Endothelial cell of umbilical vein (primary cell): Measurements from ENCODE around the gene ATP1B3. TPM values are rescaled to one million over a fixed set of nuclear protein-coding genes. Genes with fewer than 3 reads are reported as not detected.

Source experiments
- BruUV-seq: library from RNA; stranded (reverse); fragments of 400-500 nt; replicated peaks from 2 replicates; lab custom pipeline; 2021; lab: Mats Ljungman, UMichigan
- CTCF ChIA-PET: fragments of 300-600, 350-600 bp; sonication (Branson Sonifier 250); formaldehyde crosslinking; loops from one replicate; lab custom pipeline; 2021; ENCODE audit warnings: antibody characterized with exemption, inconsistent platforms; lab: Charles Lee
- POLR2A ChIA-PET: fragments of 300-600, 350-600 bp; sonication (Branson Sonifier 250); formaldehyde crosslinking; loops from one replicate; lab custom pipeline; 2021; ENCODE audit warnings: antibody characterized with exemption, inconsistent platforms; lab: Charles Lee
- DNase-seq: peaks from one replicate; pipeline ENCODE4 v3.0.0-alpha.2; 2011; ENCODE audit warnings: low read depth, low spot score
- FAIRE-seq: peaks from 2 replicates; lab custom pipeline; 2011; peaks lifted over from hg19 to GRCh38; lab: Jason Lieb, UNC
- H2AFZ ChIP-seq: 2 replicates; pipeline ENCODE4 v1.6.0; 2012; ENCODE audit warnings: low read depth, low read length, control low read depth, inconsistent platforms
- H3K27ac ChIP-seq: 2 replicates; pipeline ENCODE4 v1.5.1; 2011; ENCODE audit warnings: low read depth, mild to moderate bottlenecking, control low read depth, low read length, moderate library complexity; ENCODE audit not compliant: insufficient read depth
- H3K27me3 ChIP-seq, 2 experiments: 2 replicates each; pipeline versions ENCODE4 v1.6.0 to v1.6.1; 2011; ENCODE audit warnings: low read length in 2 of 2, mixed read lengths in 1 of 2; ENCODE audit not compliant: control insufficient read depth in 2 of 2, insufficient read depth in 2 of 2
- H3K36me3 ChIP-seq, 2 experiments: 2 replicates in 1 of 2; 3 replicates in 1 of 2; pipeline ENCODE4 v1.5.1; 2011; ENCODE audit warnings: low read length in 2 of 2, mild to moderate bottlenecking in 1 of 2, moderate library complexity in 1 of 2; ENCODE audit not compliant: control insufficient read depth in 2 of 2, insufficient read depth in 2 of 2; ENCODE audit errors: extremely low read depth in 1 of 2
- H3K4me1 ChIP-seq: 3 replicates; pipeline ENCODE4 v1.5.1; 2011; ENCODE audit warnings: mild to moderate bottlenecking, low read length; ENCODE audit not compliant: control insufficient read depth, insufficient read depth; ENCODE audit errors: extremely low read depth
- H3K4me2 ChIP-seq: 2 replicates; pipeline ENCODE4 v1.6.1; 2011; ENCODE audit warnings: low read length, control low read depth, mixed read lengths; ENCODE audit not compliant: insufficient read depth
- H3K4me3 ChIP-seq, 3 experiments: fragments of 200-600 bp in 1 of 3; sonication (generic), shearing (Covaris generic) in 1 of 3; replicated peaks in 1 of 3; 2 replicates each; pipeline ENCODE4 v1.5.1; 2011 to 2016; ENCODE audit warnings: control low read depth in 3 of 3, low read length in 3 of 3, mild to moderate bottlenecking in 2 of 3, inconsistent platforms in 1 of 3, low read depth in 1 of 3, moderate library complexity in 1 of 3; ENCODE audit not compliant: insufficient read depth in 1 of 3
- H3K79me2 ChIP-seq: 2 replicates; pipeline ENCODE4 v1.6.0; 2012; ENCODE audit warnings: low read length, inconsistent platforms; ENCODE audit not compliant: control insufficient read depth, insufficient read depth
- H3K9ac ChIP-seq: replicated peaks from 2 replicates; pipeline ENCODE3; 2011; ENCODE audit warnings: low read length, control low read depth; ENCODE audit not compliant: insufficient read depth; ENCODE audit errors: extremely low read depth
- H3K9me1 ChIP-seq: replicated peaks from 3 replicates; pipeline ENCODE4 v1.6.0; 2011; ENCODE audit warnings: mild to moderate bottlenecking, low read length; ENCODE audit not compliant: control insufficient read depth, insufficient read depth; ENCODE audit errors: extremely low read depth
- H3K9me3 ChIP-seq: replicated peaks from 2 replicates; pipeline ENCODE4 v1.5.1; 2012; ENCODE audit warnings: low read length, inconsistent platforms; ENCODE audit not compliant: control insufficient read depth, insufficient read depth
- H4K20me1 ChIP-seq: replicated peaks from 2 replicates; pipeline ENCODE3; 2011; ENCODE audit warnings: mild to moderate bottlenecking, low read length; ENCODE audit not compliant: control insufficient read depth, insufficient read depth; ENCODE audit errors: extremely low read depth
- CTCF ChIP-seq, 2 donors: IDR thresholded peaks; 1 replicate in 1 of 2; 2 replicates in 1 of 2; pipeline ENCODE4 v1.5.1; 2011; ENCODE audit warnings: low read length in 2 of 2, mild to moderate bottlenecking in 2 of 2, moderate library complexity in 2 of 2, control low read depth in 1 of 2, inconsistent platforms in 1 of 2, low read depth in 1 of 2; ENCODE audit not compliant: insufficient read depth in 1 of 2; ENCODE audit errors: extremely low read depth in 1 of 2
- EZH2 ChIP-seq: IDR thresholded peaks from 2 replicates; pipeline ENCODE4 v1.6.1; 2012; ENCODE audit warnings: borderline replicate concordance, low read depth, mild to moderate bottlenecking, moderate library complexity, low read length, inconsistent platforms; ENCODE audit not compliant: severe bottlenecking
- FOS ChIP-seq: IDR thresholded peaks from 2 replicates; pipeline ENCODE4 v1.6.1; 2011; ENCODE audit warnings: mild to moderate bottlenecking, low read length, moderate library complexity, borderline replicate concordance; ENCODE audit not compliant: insufficient read depth
- GATA2 ChIP-seq: IDR thresholded peaks from 2 replicates; pipeline ENCODE4 v1.7.0; 2011; ENCODE audit warnings: low read depth, mild to moderate bottlenecking, moderate library complexity, mixed read lengths, low read length; ENCODE audit not compliant: insufficient read length, insufficient read depth
- JUN ChIP-seq: IDR thresholded peaks from 2 replicates; pipeline ENCODE4 v1.6.1; 2011; ENCODE audit warnings: borderline replicate concordance, low read depth; ENCODE audit not compliant: insufficient read length, insufficient read depth
- MAX ChIP-seq: IDR thresholded peaks from 2 replicates; pipeline ENCODE4 v1.6.1; 2011; ENCODE audit not compliant: insufficient read depth, insufficient read length
- MYC ChIP-seq: IDR thresholded peaks from one replicate; pipeline ENCODE4 v1.6.1; 2011; ENCODE audit warnings: mild to moderate bottlenecking, low read depth, low read length
- POLR2A ChIP-seq: IDR thresholded peaks from 2 replicates; pipeline ENCODE4 v1.6.1; 2012; ENCODE audit warnings: low read depth, mild to moderate bottlenecking, control low read depth, low read length
- POLR2AphosphoS5 ChIP-seq: IDR thresholded peaks from 2 replicates; pipeline ENCODE4 v1.6.1; 2012; ENCODE audit warnings: low read depth, mild to moderate bottlenecking, control low read depth, low read length, moderate library complexity; ENCODE audit not compliant: insufficient read depth
- dilution Hi-C: fragments of 300-500 bp; cut with MboI; formaldehyde crosslinking; loops from one replicate; pipeline ENCODE4 v1.15.0; 2019; ENCODE audit warnings: low sequenced_read_pairs; ENCODE audit not compliant: extremely low pct_ligation_motif_present
- intact Hi-C: fragments of 100-400 bp; cut with micrococcal nuclease; formaldehyde crosslinking; loops from one replicate; pipeline ENCODE4 v1.10.0; 2022
- polyA plus RNA-seq, 4 experiments: library from polyadenylated mRNA; depleted of rRNA in 3 of 4; stranded (reverse) in 3 of 4; unstranded in 1 of 4; fragments of >200 nt; gene quantifications; 2 replicates each; pipeline versions ENCODE4 v1.2.1 to v1.2.3, GENCODE V29; 2011 to 2012; ENCODE audit warnings: missing spikeins in 1 of 4
- total RNA-seq: library from RNA; stranded (reverse); gene quantifications from 2 replicates; pipeline ENCODE4 v1.2.3, GENCODE V29; 2021

The ATP1B3 gene
- total and polyA plus RNA-seq, 2 donors (not counting 3 experiments of a cell fraction or from before 2014, with no cell fraction given): 227 to 279 TPM

- Histone ChIP-seq H3K4me2 (peak overlapping the region; percentile 95), H3K36me3 (peaks cover 2 to 4% of the 10 kb centered on the region in 2 experiments), H3K4me3 (peak overlapping the region; percentile 78 to 98 (median 90)), H3K4me1 (peaks cover 18% of the 10 kb centered on the region), H3K9me1 (no peaks in the 10 kb centered on the region), H2AFZ (no peak overlapping the region), H3K79me2 (peaks cover 66% of the 10 kb centered on the region), H4K20me1 (peaks cover 11% of the 10 kb centered on the region), H3K27me3 (no peaks in the 10 kb centered on the region), H3K27ac (no peak overlapping the region), H3K9ac (peak overlapping the region; percentile 74), H3K9me3 (no peaks in the 10 kb centered on the region)
- dilution Hi-C loops (no loop called here), intact Hi-C loops (loop anchor here (2.0 kb wide), 1 partner anchor 120 kb away; no protein-coding TSS in a partner anchor)
- no TSS peak for BruUV-seq
- ChIA-PET POLR2A (interaction anchor here (0.7 kb wide), 2 partner anchors 79 to 128 kb away, joined by 4 read pairs; no protein-coding TSS in a partner anchor), CTCF (interaction anchor here (0.5 to 2.2 kb wide), 4 partner anchors 24 to 138 kb away, joined by 3 to 23 read pairs (median 4); no protein-coding TSS in a partner anchor)
- peak; percentile 20 for DNase-seq
- no peak for FAIRE-seq
- no peak for TF ChIP-seq CTCF (IDR thresholded peaks at IDR 0.05; ENCODE audit: extremely low read depth in 1 of 2, insufficient read depth in 1 of 2, low read depth in 1 of 2, low read length in 2 of 2)
- TF ChIP-seq GATA2: no peak
- TF ChIP-seq MYC: no peak
- no peak for TF ChIP-seq FOS
Observed at GRCh38 chr3:141878326-141878725, 1.9 kb downstream of the ATP1B3 start.

- Histone ChIP-seq H3K9me3 (no peaks in the 10 kb centered on the region), H4K20me1 (peaks cover 11% of the 10 kb centered on the region), H3K4me3 (peak overlapping the region in 2 of 3 experiments; percentile 6 to 90), H3K9me1 (no peaks in the 10 kb centered on the region), H3K27ac (no peak overlapping the region), H3K27me3 (no peaks in the 10 kb centered on the region), H3K9ac (no peak overlapping the region), H3K36me3 (peaks cover 2 to 4% of the 10 kb centered on the region in 2 experiments), H2AFZ (no peak overlapping the region), H3K79me2 (peaks cover 71% of the 10 kb centered on the region), H3K4me2 (peak overlapping the region; percentile 95), H3K4me1 (peaks cover 18% of the 10 kb centered on the region)
- dilution Hi-C loops: no loop called here
- CTCF ChIA-PET: interaction anchor here (1.4 kb wide), 1 partner anchor 81 kb away, joined by 5 read pairs; no protein-coding TSS in a partner anchor
- POLR2A ChIA-PET: no interaction called here
- TF ChIP-seq POLR2AphosphoS5 (no peak), EZH2 (no peak), JUN (no peak), FOS (no peak), MAX (no peak), MYC (no peak), CTCF (IDR thresholded peaks at IDR 0.05; ENCODE audit: extremely low read depth in 1 of 2, insufficient read depth in 1 of 2, low read depth in 1 of 2, low read length in 2 of 2) (no peak), GATA2 (no peak), POLR2A (no peak)
- intact Hi-C loops: loop anchor here (2.0 kb wide), 1 partner anchor 120 kb away; no protein-coding TSS in a partner anchor
- FAIRE-seq: no peak
- peak; percentile 19 for DNase-seq
- no TSS peak for BruUV-seq
Observed at GRCh38 chr3:141878817-141879216, 2.4 kb downstream of the ATP1B3 start.
